Stimulated activated CD8-positive, alpha-beta memory T cell treated with anti-CD3 and anti-CD28 coated beads, Interleukin-2, amount 100 ng/mL, for 48 hours (primary cell): ENCODE data around the gene RXRA.
A peak's percentile ranks its signal among the peaks of the same experiment; 100 is the strongest.

ENCODE experiments used
- DNase-seq, 2 donors: peaks; one replicate each; pipeline ENCODE4 v3.0.0-alpha.2; 2020; ENCODE audit warnings: low read depth in 2 of 2

Gene RXRA

GRCh38 chr9:134352247-134352933 is 26.1 kb downstream of the RXRA start:
- DNase-seq, result no peak

- no peak for DNase-seq
These were observed 27.3 kb downstream of the RXRA start for GRCh38 chr9:134353539-134353938.

GRCh38 chr9:134355158-134355557 is 28.9 kb downstream of the RXRA start:
- no peak for DNase-seq

GRCh38 chr9:134355561-134356279 is 29.5 kb downstream of the RXRA start:
- DNase-seq, result no peak

GRCh38 chr9:134356496-134357470 is 30.5 kb downstream of the RXRA start:
- DNase-seq, result no peak

- no peak for DNase-seq
These were observed 31.4 kb downstream of the RXRA start for GRCh38 chr9:134357631-134358025.

- no peak for DNase-seq
These were observed 31.9 kb downstream of the RXRA start for GRCh38 chr9:134358026-134358661.

- DNase-seq, result no peak
These were observed 32.5 kb downstream of the RXRA start for GRCh38 chr9:134358662-134359319.

GRCh38 chr9:134359493-134360179 is 33.4 kb downstream of the RXRA start:
- DNase-seq, result no peak

- DNase-seq, result no peak
These were observed 34.0 kb downstream of the RXRA start for GRCh38 chr9:134360180-134360759.

GRCh38 chr9:134360897-134361296 is 34.6 kb downstream of the RXRA start:
- DNase-seq, result no peak

- DNase-seq, result no peak
These were observed 35.2 kb downstream of the RXRA start for GRCh38 chr9:134361426-134361825.

- DNase-seq, result no peak
These were observed 35.7 kb downstream of the RXRA start for GRCh38 chr9:134361843-134362414.

GRCh38 chr9:134363450-134363849 is 37.2 kb downstream of the RXRA start:
- no peak for DNase-seq

GRCh38 chr9:134364391-134365114 is 38.3 kb downstream of the RXRA start:
- DNase-seq, result peak in 1 of 2 donors; percentile 9

GRCh38 chr9:134365115-134365596 is 38.9 kb downstream of the RXRA start:
- DNase-seq, result no peak

- no peak for DNase-seq
These were observed 39.6 kb downstream of the RXRA start for GRCh38 chr9:134365791-134366222.

- no peak for DNase-seq
These were observed 40.2 kb downstream of the RXRA start for GRCh38 chr9:134366223-134367031.
